LNCaP clone FGC (cell line): ENCODE results near the gene PRDM11.

Experiments used
- DNase-seq: peaks from one replicate; pipeline ENCODE4 v3.0.0-alpha.2; 2011; ENCODE audit warnings: low read depth
- H3K4me3 ChIP-seq: 2 replicates; pipeline ENCODE4 v1.5.1; 2011; ENCODE audit warnings: mild to moderate bottlenecking, low read depth, low read length, control low read depth
- TF ChIP-seq, protein P1 (sequence below): IDR thresholded peaks from 2 replicates; pipeline ENCODE4 v1.5.1; 2012; ENCODE audit warnings: mild to moderate bottlenecking; ENCODE audit not compliant: control insufficient read depth, insufficient read depth; ENCODE audit errors: extremely low read depth

The PRDM11 gene

DNA sequence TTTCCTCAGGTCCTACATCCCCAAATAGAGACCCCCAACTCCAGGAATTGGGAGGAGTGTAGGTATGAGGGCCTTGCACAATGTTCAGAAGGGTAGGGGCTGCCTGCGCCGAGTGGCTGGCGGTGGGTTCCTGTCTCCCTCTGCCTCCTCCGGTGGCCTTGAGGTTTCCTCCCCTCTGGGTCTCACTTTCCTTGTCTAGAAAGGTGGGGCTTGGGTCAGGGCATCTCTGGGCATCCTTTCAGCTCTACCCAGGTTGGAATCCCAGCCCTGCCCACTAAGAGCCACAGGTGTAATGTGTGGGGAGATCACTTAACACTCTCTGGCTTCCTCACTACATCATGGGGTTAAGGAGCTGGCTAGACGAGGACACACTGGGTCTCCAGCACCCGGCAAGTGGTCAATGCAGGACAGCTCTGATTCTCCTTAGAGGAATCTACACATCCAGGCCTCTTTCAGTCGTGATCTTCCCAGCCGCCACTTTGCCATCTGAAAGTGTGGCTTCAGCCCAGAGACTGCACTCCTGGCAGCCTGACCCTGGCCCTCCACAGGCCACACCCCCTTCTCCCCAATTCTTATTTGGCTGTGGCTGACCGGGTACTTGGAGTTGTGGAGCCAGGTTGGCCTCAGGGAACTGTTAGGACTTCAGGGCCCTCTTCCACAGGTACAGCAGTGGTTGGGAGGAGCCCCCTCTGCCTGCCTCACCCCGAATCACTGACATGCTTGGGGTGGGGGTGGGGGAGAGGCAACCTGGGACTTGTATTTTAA is 22.1 kb downstream of the PRDM11 start:
- DNase-seq, result no peak
- no peak overlapping the region for H3K4me3 ChIP-seq
- TF ChIP-seq, protein P1, sequence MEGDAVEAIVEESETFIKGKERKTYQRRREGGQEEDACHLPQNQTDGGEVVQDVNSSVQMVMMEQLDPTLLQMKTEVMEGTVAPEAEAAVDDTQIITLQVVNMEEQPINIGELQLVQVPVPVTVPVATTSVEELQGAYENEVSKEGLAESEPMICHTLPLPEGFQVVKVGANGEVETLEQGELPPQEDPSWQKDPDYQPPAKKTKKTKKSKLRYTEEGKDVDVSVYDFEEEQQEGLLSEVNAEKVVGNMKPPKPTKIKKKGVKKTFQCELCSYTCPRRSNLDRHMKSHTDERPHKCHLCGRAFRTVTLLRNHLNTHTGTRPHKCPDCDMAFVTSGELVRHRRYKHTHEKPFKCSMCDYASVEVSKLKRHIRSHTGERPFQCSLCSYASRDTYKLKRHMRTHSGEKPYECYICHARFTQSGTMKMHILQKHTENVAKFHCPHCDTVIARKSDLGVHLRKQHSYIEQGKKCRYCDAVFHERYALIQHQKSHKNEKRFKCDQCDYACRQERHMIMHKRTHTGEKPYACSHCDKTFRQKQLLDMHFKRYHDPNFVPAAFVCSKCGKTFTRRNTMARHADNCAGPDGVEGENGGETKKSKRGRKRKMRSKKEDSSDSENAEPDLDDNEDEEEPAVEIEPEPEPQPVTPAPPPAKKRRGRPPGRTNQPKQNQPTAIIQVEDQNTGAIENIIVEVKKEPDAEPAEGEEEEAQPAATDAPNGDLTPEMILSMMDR, result no peak

DNA sequence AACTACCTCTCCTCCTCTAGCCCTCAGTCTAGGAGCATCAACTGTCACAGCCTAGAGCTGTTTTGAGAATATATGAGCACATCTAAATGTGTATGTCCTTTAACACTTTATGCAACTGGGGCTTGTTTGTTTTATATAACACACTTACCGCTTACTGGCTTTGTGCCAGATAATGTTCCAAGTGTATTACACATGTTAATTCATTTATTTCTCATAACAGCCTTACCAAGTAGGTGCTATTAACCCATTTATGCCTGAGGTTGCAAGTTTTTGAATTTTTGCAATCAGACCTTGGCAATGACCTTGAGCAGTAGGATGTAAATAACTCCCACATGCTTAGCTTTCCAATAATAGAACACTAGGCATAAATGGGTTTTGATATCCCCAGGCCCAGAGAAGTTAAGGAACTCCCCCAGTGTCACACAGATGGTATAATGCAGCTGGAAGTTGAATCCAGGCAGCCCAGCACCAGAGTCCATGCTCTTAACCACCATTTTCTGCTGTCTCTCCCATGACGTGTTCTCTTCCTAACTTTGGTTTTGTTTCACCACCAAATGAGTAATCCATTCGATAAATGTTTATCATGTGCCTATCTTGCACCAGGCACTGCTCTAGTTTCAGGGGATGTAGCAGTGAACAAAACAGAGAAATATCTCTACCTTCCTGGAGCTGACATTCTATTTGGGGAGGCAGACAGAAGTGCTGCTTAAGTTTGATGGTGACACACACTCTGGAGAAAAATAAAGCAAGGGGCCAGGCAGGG is 23.1 kb downstream of the PRDM11 start:
- no peak for DNase-seq
- TF ChIP-seq, protein P1, result no peak
- no peak overlapping the region for H3K4me3 ChIP-seq

DNA sequence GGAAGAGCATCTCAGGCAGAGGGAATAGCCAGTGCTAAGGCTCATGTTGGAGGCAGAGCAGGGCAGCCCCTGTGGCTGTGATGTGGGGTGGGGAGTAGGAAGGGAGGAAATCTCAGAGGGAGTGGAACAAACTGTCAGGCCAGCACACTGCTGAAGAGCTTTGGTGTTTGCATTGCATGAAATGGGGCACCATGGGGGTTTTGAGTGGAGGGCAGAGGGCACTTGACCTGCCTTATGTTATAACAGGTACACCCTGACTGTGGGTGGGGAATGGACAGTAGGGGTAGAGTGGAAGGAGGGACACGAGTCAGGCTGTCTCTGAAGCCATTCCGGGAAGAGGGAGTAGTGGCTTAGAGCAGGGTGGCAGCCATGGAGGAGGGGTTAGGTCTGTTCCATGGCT is 24.0 kb downstream of the PRDM11 start:
- H3K4me3 ChIP-seq, result no peak overlapping the region
- no peak for DNase-seq
- TF ChIP-seq, protein P1, result no peak

DNA sequence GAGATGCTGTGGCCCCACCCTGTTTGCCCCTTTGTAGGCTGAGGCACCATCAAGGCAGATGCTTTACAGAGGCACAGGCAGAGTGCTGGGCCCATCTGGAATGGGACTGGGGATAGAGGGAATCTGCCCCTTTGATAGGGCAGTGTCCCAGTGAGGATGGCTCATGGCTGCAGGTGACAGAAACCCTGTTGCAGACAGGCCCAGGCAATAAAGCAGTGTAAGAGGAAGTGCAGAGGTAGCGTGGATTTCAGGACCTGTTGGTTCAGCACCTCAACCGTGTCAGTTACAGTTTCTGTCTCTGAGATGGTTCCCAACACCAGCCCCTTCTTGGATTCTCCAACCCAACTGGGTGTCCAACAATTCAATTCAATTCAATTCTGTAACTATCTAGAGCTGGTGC is 25.1 kb downstream of the PRDM11 start:
- no peak overlapping the region for H3K4me3 ChIP-seq
- TF ChIP-seq, protein P1, result no peak
- no peak for DNase-seq

DNA sequence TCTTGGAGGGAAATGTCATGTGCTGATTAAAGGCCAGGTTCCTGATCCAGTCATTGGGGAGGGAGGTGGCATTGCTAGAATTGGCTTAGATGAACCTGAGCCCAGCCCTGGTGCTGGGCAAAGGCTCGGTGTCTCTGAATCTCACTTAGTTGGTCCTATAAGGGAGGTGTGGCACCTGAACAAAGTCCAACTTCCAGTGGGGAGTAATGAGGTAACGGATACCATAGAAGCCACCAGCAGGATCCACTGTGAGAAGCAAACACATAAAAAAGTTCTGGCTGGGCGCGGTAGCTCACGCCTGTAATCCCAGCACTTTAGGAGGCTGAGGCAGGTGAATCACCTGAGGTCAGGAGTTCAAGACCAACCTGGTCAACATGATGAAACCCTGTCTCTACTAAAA is 26.6 kb downstream of the PRDM11 start:
- DNase-seq, result no peak
- TF ChIP-seq, protein P1, result no peak
- no peak overlapping the region for H3K4me3 ChIP-seq

DNA sequence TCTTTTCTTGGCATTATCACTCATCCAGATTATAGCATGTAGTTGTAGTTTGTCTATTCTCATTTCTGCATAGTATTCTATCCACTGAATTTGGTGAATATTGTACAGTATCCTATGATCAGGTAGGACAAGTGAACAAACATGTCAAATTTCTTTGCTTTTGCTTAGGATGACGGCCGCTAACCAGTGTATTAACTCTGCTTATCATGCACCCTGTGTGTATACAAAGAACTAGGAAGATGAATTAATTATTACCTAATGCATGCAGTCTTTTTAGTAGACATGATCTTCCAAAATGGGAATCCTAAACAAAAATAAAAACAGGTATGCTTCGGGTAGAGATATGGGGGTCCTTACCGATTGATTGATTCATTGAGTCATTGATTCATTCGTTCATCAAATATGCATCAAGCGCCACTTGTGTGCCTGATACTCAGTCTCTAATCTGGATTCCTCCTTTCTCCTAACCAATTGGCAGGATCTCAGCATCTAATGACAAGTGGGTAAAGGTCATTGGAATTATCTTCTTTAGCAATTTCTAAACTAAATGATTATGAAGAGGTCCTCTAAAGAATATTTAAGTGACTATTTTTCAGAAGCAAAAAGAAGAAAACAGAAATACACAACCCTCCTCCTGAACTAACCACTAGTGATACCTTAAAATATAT is 27.9 kb downstream of the PRDM11 start:
- DNase-seq, result no peak
- no peak overlapping the region for H3K4me3 ChIP-seq
- TF ChIP-seq, protein P1, result no peak
